GF-D8 (cell line): ENCODE results near the gene FIS1.
"Not testable (repeated sequence)": the region's sequence is repeated elsewhere in the genome, so short reads cannot be mapped to it uniquely, and the experiment has no call there.

Source experiments
- DNase-seq: peaks from one replicate; lab custom pipeline; 2025; lab: John Stamatoyannopoulos, UW

Gene FIS1

GRCh38 chr7:101255796-101256195 is 10.9 kb upstream of the FIS1 start:
- DNase-seq = no peak

- DNase-seq = not testable (repeated sequence)
These were observed 8.3 kb upstream of the FIS1 start for GRCh38 chr7:101253199-101253598.

- peak; percentile 92 for DNase-seq
These were observed 7.2 kb upstream of the FIS1 start for GRCh38 chr7:101251871-101252659.

GRCh38 chr7:101250324-101250723 is 5.4 kb upstream of the FIS1 start:
- DNase-seq = no peak

- DNase-seq = no peak
These were observed 3.4 kb upstream of the FIS1 start for GRCh38 chr7:101248276-101248675.

GRCh38 chr7:101245147-101245668 is 327 bp upstream of the FIS1 start:
- DNase-seq = no peak

- peak; percentile 42 for DNase-seq
These were observed 1.1 kb downstream of the FIS1 start for GRCh38 chr7:101243646-101244374.

- no peak for DNase-seq
These were observed 3.2 kb downstream of the FIS1 start for GRCh38 chr7:101241443-101242349.

GRCh38 chr7:101241015-101241363 is 3.9 kb downstream of the FIS1 start:
- no peak for DNase-seq

GRCh38 chr7:101240226-101241014 is 4.5 kb downstream of the FIS1 start:
- DNase-seq = no peak

GRCh38 chr7:101239951-101240220 is 5.0 kb downstream of the FIS1 start:
- DNase-seq = no peak

GRCh38 chr7:101239191-101239950 is 5.5 kb downstream of the FIS1 start:
- no peak for DNase-seq

GRCh38 chr7:101238226-101239182 is 6.4 kb downstream of the FIS1 start:
- no peak for DNase-seq

- DNase-seq = no peak
These were observed 7.4 kb downstream of the FIS1 start, which contains the start of gene CLDN15 for GRCh38 chr7:101237206-101238067. Gene CLDN15 (minus strand): TSS chr7:101237802. CDS start chr7:101237581, 221 bp downstream.

- no peak for DNase-seq
These were observed 8.5 kb downstream of the FIS1 start for GRCh38 chr7:101236292-101236835.

GRCh38 chr7:101235522-101235921 is 9.4 kb downstream of the FIS1 start:
- DNase-seq = no peak

- no peak for DNase-seq
These were observed 9.8 kb downstream of the FIS1 start for GRCh38 chr7:101235050-101235449.

- DNase-seq = no peak
These were observed 10.2 kb downstream of the FIS1 start for GRCh38 chr7:101234636-101235035.
